Measurements from ENCODE around the gene THY1. TPM values are rescaled to one million over a fixed set of nuclear protein-coding genes. Genes with fewer than 3 reads are reported as not detected.
"Not testable (repeated sequence)": the region's sequence is repeated elsewhere in the genome, so short reads cannot be mapped to it uniquely, and the experiment has no call there.

The THY1 gene
- total RNA-seq, 1 experiment from 2014 or later, result 333 TPM

- no peak for DNase-seq (ENCODE audit: low read depth)
Observed at GRCh38 chr11:119445850-119446249, 22.9 kb upstream of the THY1 start.

- DNase-seq (ENCODE audit: low read depth), result no peak
Observed at GRCh38 chr11:119445379-119445778, 22.4 kb upstream of the THY1 start.

- DNase-seq (ENCODE audit: low read depth), result no peak
Observed at GRCh38 chr11:119441898-119442243, 18.9 kb upstream of the THY1 start.

- no peak for DNase-seq (ENCODE audit: low read depth)
Observed at GRCh38 chr11:119438599-119438998, 15.6 kb upstream of the THY1 start.

GRCh38 chr11:119437521-119437920 lies 14.5 kb upstream of the THY1 start:
- not testable (repeated sequence) for DNase-seq (ENCODE audit: low read depth)

GRCh38 chr11:119436711-119437110 lies 13.7 kb upstream of the THY1 start:
- DNase-seq (ENCODE audit: low read depth), result no peak

- no peak for DNase-seq (ENCODE audit: low read depth)
Observed at GRCh38 chr11:119436093-119436492, 13.1 kb upstream of the THY1 start.

GRCh38 chr11:119434591-119435330 lies 11.8 kb upstream of the THY1 start:
- DNase-seq (ENCODE audit: low read depth), result peak; percentile 42

GRCh38 chr11:119433358-119433725 lies 10.4 kb upstream of the THY1 start:
- DNase-seq (ENCODE audit: low read depth), result peak; percentile 71

GRCh38 chr11:119432484-119433357 lies 9.7 kb upstream of the THY1 start:
- DNase-seq (ENCODE audit: low read depth), result peak; percentile 94

GRCh38 chr11:119431523-119431922 lies 8.6 kb upstream of the THY1 start:
- DNase-seq (ENCODE audit: low read depth), result no peak

- no peak for DNase-seq (ENCODE audit: low read depth)
Observed at GRCh38 chr11:119427279-119427678, 4.3 kb upstream of the THY1 start.

GRCh38 chr11:119426142-119426541 lies 3.2 kb upstream of the THY1 start:
- no peak for DNase-seq (ENCODE audit: low read depth)

GRCh38 chr11:119424775-119425174 lies 1.8 kb upstream of the THY1 start:
- DNase-seq (ENCODE audit: low read depth), result no peak

GRCh38 chr11:119424276-119424675 lies 1.3 kb upstream of the THY1 start:
- no peak for DNase-seq (ENCODE audit: low read depth)

- no peak for DNase-seq (ENCODE audit: low read depth)
Observed at GRCh38 chr11:119423509-119424254, 710 bp upstream of the THY1 start.

GRCh38 chr11:119421941-119422808 lies 797 bp downstream of the THY1 start:
- peak; percentile 19 for DNase-seq (ENCODE audit: low read depth)

GRCh38 chr11:119421351-119421750 lies 1.6 kb downstream of the THY1 start:
- DNase-seq (ENCODE audit: low read depth), result no peak

- no peak for DNase-seq (ENCODE audit: low read depth)
Observed at GRCh38 chr11:119420631-119421030, 2.3 kb downstream of the THY1 start.

GRCh38 chr11:119419834-119420492 lies 3.0 kb downstream of the THY1 start:
- DNase-seq (ENCODE audit: low read depth), result no peak

GRCh38 chr11:119419246-119419645 lies 3.7 kb downstream of the THY1 start:
- no peak for DNase-seq (ENCODE audit: low read depth)
